Measurements from ENCODE around the gene TLN1.

- no peak for TF ChIP-seq GABPA (IDR thresholded peaks at IDR 0.05; ENCODE audit: low read depth)
- no peak for TF ChIP-seq POLR2AphosphoS5 (IDR thresholded peaks at IDR 0.05; ENCODE audit: low read depth)
- no peak for TF ChIP-seq CTCF (IDR thresholded peaks at IDR 0.05; ENCODE audit: insufficient read depth, low read length)
- TF ChIP-seq, protein P1, sequence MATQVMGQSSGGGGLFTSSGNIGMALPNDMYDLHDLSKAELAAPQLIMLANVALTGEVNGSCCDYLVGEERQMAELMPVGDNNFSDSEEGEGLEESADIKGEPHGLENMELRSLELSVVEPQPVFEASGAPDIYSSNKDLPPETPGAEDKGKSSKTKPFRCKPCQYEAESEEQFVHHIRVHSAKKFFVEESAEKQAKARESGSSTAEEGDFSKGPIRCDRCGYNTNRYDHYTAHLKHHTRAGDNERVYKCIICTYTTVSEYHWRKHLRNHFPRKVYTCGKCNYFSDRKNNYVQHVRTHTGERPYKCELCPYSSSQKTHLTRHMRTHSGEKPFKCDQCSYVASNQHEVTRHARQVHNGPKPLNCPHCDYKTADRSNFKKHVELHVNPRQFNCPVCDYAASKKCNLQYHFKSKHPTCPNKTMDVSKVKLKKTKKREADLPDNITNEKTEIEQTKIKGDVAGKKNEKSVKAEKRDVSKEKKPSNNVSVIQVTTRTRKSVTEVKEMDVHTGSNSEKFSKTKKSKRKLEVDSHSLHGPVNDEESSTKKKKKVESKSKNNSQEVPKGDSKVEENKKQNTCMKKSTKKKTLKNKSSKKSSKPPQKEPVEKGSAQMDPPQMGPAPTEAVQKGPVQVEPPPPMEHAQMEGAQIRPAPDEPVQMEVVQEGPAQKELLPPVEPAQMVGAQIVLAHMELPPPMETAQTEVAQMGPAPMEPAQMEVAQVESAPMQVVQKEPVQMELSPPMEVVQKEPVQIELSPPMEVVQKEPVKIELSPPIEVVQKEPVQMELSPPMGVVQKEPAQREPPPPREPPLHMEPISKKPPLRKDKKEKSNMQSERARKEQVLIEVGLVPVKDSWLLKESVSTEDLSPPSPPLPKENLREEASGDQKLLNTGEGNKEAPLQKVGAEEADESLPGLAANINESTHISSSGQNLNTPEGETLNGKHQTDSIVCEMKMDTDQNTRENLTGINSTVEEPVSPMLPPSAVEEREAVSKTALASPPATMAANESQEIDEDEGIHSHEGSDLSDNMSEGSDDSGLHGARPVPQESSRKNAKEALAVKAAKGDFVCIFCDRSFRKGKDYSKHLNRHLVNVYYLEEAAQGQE (IDR thresholded peaks at IDR 0.05; ENCODE audit: insufficient replicate concordance, low read depth), result no peak
- TF ChIP-seq SPI1 (IDR thresholded peaks at IDR 0.05; ENCODE audit: borderline replicate concordance, low read depth), result no peak
These were observed 40.7 kb downstream of the TLN1 start for GRCh38 chr9:35691334-35691650.
